HepG2 (cell line): ENCODE results near the gene RHOBTB3. TPM values are rescaled to one million over a fixed set of nuclear protein-coding genes. Genes with fewer than 3 reads are reported as not detected.

Experiments used
- ATAC-seq: fragments of 200-7000 bp; cut with Tn5 transposase; 3 replicates; pipeline ENCODE4 v1.9.1; 2020; ENCODE audit warnings: mild to moderate bottlenecking, moderate library complexity
- BruUV-seq: library from RNA; stranded (reverse); fragments of 400-500 nt; replicated peaks from 2 replicates; lab custom pipeline; 2021; lab: Mats Ljungman, UMichigan
- CTCF ChIA-PET: fragments of 300-600 bp; formaldehyde crosslinking; extraction: SDS; loops from one replicate; lab custom pipeline; 2021; ENCODE audit warnings: low total read pairs, inconsistent platforms, low intra/inter-chr PET ratio; lab: Yijun Ruan, JAX
- POLR2A ChIA-PET: fragments of 350-600 bp; sonication (Branson Sonifier 250); formaldehyde crosslinking; loops from one replicate; lab custom pipeline; 2020; ENCODE audit warnings: antibody characterized with exemption, inconsistent platforms; lab: Yijun Ruan, JAX
- DNase-seq: peaks from one replicate; pipeline ENCODE4 v3.0.0-alpha.2; 2015; ENCODE audit warnings: low spot score
- FAIRE-seq: peaks from 3 replicates; lab custom pipeline; 2011; peaks lifted over from hg19 to GRCh38; lab: Jason Lieb, UNC
- H2AFZ ChIP-seq: one replicate; pipeline ENCODE4 v1.6.1; 2011; ENCODE audit warnings: low read length, inconsistent platforms
- H3K27ac ChIP-seq: fragments of 300-600 bp; 3 replicates; pipeline ENCODE4 v1.8.0; 2011; ENCODE audit warnings: mixed run types, mild to moderate bottlenecking, mixed read lengths, low read length, inconsistent platforms; ENCODE audit not compliant: insufficient read depth; ENCODE audit errors: extremely low read length
- H3K27me3 ChIP-seq, 2 experiments: fragments of 200-600 bp in 1 of 2; 2 replicates in 1 of 2; 3 replicates in 1 of 2; pipeline versions ENCODE4 v1.6.0 to v1.8.0; 2011; ENCODE audit warnings: low read length in 2 of 2, mild to moderate bottlenecking in 2 of 2, moderate library complexity in 2 of 2, inconsistent platforms in 1 of 2; ENCODE audit not compliant: insufficient read depth in 2 of 2, control insufficient read depth in 1 of 2
- H3K36me3 ChIP-seq, 2 experiments: fragments of 200-600 bp in 1 of 2; replicated peaks in 1 of 2; 2 replicates in 1 of 2; 3 replicates in 1 of 2; pipeline versions ENCODE4 v1.5.1 to v1.8.0; 2011; ENCODE audit warnings: low read length in 2 of 2, inconsistent platforms in 1 of 2; ENCODE audit not compliant: insufficient read depth in 2 of 2, control insufficient read depth in 1 of 2
- H3K4me1 ChIP-seq: 2 replicates; pipeline ENCODE4 v1.5.1; 2012; ENCODE audit warnings: low read length, inconsistent platforms; ENCODE audit not compliant: insufficient read depth
- H3K4me2 ChIP-seq: 2 replicates; pipeline ENCODE4 v1.6.0; 2011; ENCODE audit warnings: low read depth, low read length, inconsistent platforms
- H3K4me3 ChIP-seq, 3 experiments: fragments of 200-600 bp in 1 of 3; sonication (generic), shearing (Covaris generic) in 1 of 3; replicated peaks in 1 of 3; 2 replicates each; pipeline ENCODE4 v1.5.1; 2011 to 2016; ENCODE audit warnings: low read length in 3 of 3, inconsistent platforms in 2 of 3, low read depth in 2 of 3, mild to moderate bottlenecking in 2 of 3, control low read depth in 1 of 3, mixed read lengths in 1 of 3; ENCODE audit not compliant: insufficient read depth in 1 of 3
- H3K79me2 ChIP-seq: one replicate; pipeline ENCODE4 v1.6.1; 2011; ENCODE audit warnings: low read length, inconsistent platforms; ENCODE audit not compliant: insufficient read depth
- H3K9ac ChIP-seq: 2 replicates; pipeline ENCODE4 v1.6.0; 2011; ENCODE audit warnings: mild to moderate bottlenecking, low read depth, low read length, inconsistent platforms; ENCODE audit not compliant: insufficient read depth
- H3K9me3 ChIP-seq: 2 replicates; pipeline ENCODE4 v1.5.1; 2012; ENCODE audit warnings: mild to moderate bottlenecking, low read length
- H4K20me1 ChIP-seq: 2 replicates; pipeline ENCODE4 v1.6.0; 2011; ENCODE audit warnings: inconsistent platforms, mild to moderate bottlenecking, low read length, moderate library complexity; ENCODE audit not compliant: insufficient read depth
- CCDC6 ChIP-seq: sonication (generic); formaldehyde crosslinking; IDR thresholded peaks from 2 replicates; pipeline ENCODE4 v1.8.1; 2022; ENCODE audit warnings: mild to moderate bottlenecking, missing genetic modification reagents, moderate library complexity
- CREM ChIP-seq, 2 experiments: sonication (generic) in 1 of 2; formaldehyde crosslinking in 1 of 2; IDR thresholded peaks; 2 replicates each; pipeline versions ENCODE4 v1.4.0 to v1.6.1; 2016 to 2020; ENCODE audit warnings: antibody characterized with exemption in 1 of 2, mild to moderate bottlenecking in 1 of 2, missing genetic modification reagents in 1 of 2
- FOXA1 ChIP-seq, 2 experiments: fragments of 450-650 bp in 1 of 2; sonication (generic) in 1 of 2; formaldehyde crosslinking in 1 of 2; IDR thresholded peaks; 2 replicates each; pipeline versions ENCODE4 v1.4.0 to v1.6.1; 2016 to 2020; ENCODE audit warnings: missing genetic modification reagents in 1 of 2
- PAX8 ChIP-seq: sonication (generic); formaldehyde crosslinking; IDR thresholded peaks from 2 replicates; pipeline ENCODE4 v1.8.0; 2022; ENCODE audit warnings: mild to moderate bottlenecking, missing genetic modification reagents, borderline replicate concordance
- SMC3 ChIP-seq: IDR thresholded peaks from 2 replicates; pipeline ENCODE4 v1.6.1; 2011; ENCODE audit warnings: low read length, improper control_type of control experiment
- STAT6 ChIP-seq: sonication (generic); formaldehyde crosslinking; IDR thresholded peaks from 2 replicates; pipeline ENCODE4 v1.4.0; 2020; ENCODE audit warnings: missing genetic modification reagents, mild to moderate bottlenecking, borderline replicate concordance
- ZNF883 ChIP-seq: sonication (generic); formaldehyde crosslinking; IDR thresholded peaks from 2 replicates; pipeline ENCODE4 v1.5.1; 2020; ENCODE audit warnings: mild to moderate bottlenecking, missing genetic modification reagents; ENCODE audit errors: not compliant biosample characterization
- WGBS: methylation state at CpG from one replicate; pipeline ENCODE4 v1.1.6; 2017; ENCODE audit warnings: low lambda C conversion rate; 5-methylcytosine and 5-hydroxymethylcytosine counted together
- in situ Hi-C: cut with HindIII; loops from 2 replicates; pipeline ENCODE4 v1.10.0; 2017; ENCODE audit warnings: low pct_unique_long_range_greater_than_20kb; ENCODE audit not compliant: extremely low pct_ligation_motif_present
- intact Hi-C: fragments of 100-400 bp; cut with micrococcal nuclease; formaldehyde crosslinking; loops from one replicate; pipeline ENCODE4 v1.10.0; 2022; ENCODE audit not compliant: unreplicated experiment
- polyA plus RNA-seq, 8 experiments: library from polyadenylated mRNA; depleted of rRNA in 3 of 8; stranded (reverse) in 7 of 8; unstranded in 1 of 8; fragments of >200 nt; fragmentation: Illumina TruSeq in 4 of 8; extraction: Trizol in 4 of 8; gene quantifications; 2 replicates each; pipeline versions ENCODE4 v1.2.1 to v1.2.3, GENCODE V29; 2011 to 2016; ENCODE audit warnings: low read depth in 4 of 8, missing spikeins in 1 of 8, mixed read lengths in 1 of 8; ENCODE audit not compliant: insufficient read depth in 1 of 8
- total RNA-seq, 5 experiments: library from RNA; depleted of rRNA; stranded (reverse); fragments of >200 nt; fragmentation: Illumina TruSeq; extraction: Trizol; gene quantifications; 2 replicates each; pipeline ENCODE4 v1.2.3, GENCODE V29; 2016; ENCODE audit warnings: low read depth in 1 of 5
- TF ChIP-seq, protein P1 (sequence below): sonication (generic); formaldehyde crosslinking; IDR thresholded peaks from 2 replicates; pipeline ENCODE4 v1.4.0; 2020; ENCODE audit warnings: missing genetic modification reagents
- TF ChIP-seq, protein P2 (sequence below): sonication (generic); formaldehyde crosslinking; IDR thresholded peaks from 2 replicates; pipeline ENCODE4 v1.5.1; 2020; ENCODE audit warnings: missing genetic modification reagents, mild to moderate bottlenecking, borderline replicate concordance
- TF ChIP-seq, protein P3 (sequence below): sonication (generic); formaldehyde crosslinking; IDR thresholded peaks from 2 replicates; pipeline ENCODE4 v1.8.1; 2023; ENCODE audit warnings: mild to moderate bottlenecking, inconsistent platforms, moderate library complexity, missing genetic modification reagents, borderline replicate concordance

RHOBTB3 gene
- total and polyA plus RNA-seq, 2 of the 13 experiments (the other 11 are each of a cell fraction or from before 2014, with no cell fraction given): 31.6 to 35.4 TPM

DNA sequence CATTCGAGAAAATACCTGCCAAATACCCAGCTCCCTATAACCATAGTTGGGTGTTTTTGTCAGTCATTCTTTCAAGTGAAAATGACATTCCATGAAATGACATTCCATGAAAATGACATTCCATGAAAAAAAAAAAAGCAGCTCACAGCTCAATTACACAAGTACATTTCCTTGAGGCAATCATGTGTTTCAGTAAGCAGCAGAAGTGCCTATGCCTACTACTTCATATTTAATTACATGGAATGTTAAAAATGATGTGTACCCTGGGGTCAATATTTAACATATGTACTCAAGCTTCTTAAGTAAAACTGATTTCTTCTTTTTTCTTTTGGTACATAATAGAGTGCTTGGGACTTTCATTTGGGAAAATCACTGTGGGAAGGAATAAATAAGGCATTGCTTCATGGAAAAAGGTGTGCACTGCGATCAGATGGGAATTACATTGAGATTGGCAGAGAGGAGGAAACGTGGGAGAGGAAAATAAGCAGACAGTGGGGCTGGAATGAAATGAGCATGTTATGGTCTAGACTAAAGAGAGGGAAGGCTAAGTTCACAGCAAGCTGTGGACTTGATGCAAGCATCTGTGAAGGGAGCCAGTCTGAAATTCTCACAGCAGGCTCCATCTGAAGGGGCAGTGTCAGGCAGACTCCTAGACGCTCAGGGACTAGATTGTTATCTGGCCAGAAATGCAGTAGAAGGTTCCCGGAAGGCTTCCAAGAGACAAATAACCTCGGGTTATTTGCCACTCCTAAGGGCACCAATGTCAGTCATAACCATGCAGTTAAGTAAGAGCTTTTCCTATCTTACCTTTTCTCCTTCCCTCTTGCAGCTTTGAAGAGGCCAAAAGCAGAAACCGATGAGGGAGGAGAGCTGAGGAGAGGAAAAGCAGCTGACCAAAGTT, 33.1 kb upstream of the RHOBTB3 start:
- Histone ChIP-seq H3K4me2 (no peak overlapping the region), H3K27ac (no peak overlapping the region), H3K27me3 (peaks cover 0 to 5% of the 10 kb centered on the region in 2 experiments; a peak in 1 of 5 replicates), H3K9ac (no peak overlapping the region), H3K79me2 (no peaks in the 10 kb centered on the region), H3K36me3 (no peaks in the 10 kb centered on the region), H2AFZ (no peak overlapping the region), H3K4me3 (no peak overlapping the region), H3K9me3 (no peaks in the 10 kb centered on the region), H3K4me1 (peaks cover 8% of the 10 kb centered on the region; the same call in 1 of the 2 replicates), H4K20me1 (no peaks in the 10 kb centered on the region)
- FAIRE-seq: no peak
- in situ Hi-C loops (no loop called here), intact Hi-C loops (no loop called here)
- 23% methylated on average over 6 of the region's 7 CpGs for WGBS
- no peak for ATAC-seq
- CTCF ChIA-PET: no interaction called here
- DNase-seq: no peak
- POLR2A ChIA-PET: no interaction called here
- TF ChIP-seq CCDC6 (CRISPR knock-in tag): no peak
- TF ChIP-seq, protein P1, sequence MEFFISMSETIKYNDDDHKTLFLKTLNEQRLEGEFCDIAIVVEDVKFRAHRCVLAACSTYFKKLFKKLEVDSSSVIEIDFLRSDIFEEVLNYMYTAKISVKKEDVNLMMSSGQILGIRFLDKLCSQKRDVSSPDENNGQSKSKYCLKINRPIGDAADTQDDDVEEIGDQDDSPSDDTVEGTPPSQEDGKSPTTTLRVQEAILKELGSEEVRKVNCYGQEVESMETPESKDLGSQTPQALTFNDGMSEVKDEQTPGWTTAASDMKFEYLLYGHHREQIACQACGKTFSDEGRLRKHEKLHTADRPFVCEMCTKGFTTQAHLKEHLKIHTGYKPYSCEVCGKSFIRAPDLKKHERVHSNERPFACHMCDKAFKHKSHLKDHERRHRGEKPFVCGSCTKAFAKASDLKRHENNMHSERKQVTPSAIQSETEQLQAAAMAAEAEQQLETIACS: no peak
- TF ChIP-seq, protein P2, sequence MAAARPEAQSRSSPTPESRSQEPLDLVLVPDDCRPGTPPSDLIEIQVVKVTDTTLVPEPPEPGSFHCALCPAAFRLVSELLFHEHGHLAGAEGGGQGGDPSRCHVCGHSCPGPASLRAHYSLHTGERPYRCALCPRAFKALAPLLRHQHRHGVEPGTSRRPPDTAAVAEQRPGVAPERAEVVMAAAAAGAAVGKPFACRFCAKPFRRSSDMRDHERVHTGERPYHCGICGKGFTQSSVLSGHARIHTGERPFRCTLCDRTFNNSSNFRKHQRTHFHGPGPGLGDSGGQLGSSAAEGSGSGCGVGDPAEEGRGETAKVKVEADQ (CRISPR knock-in tag): no peak
- no peak for TF ChIP-seq FOXA1 (IDR thresholded peaks at IDR 0.05)
- TF ChIP-seq FOXA1 (CRISPR knock-in tag; IDR thresholded peaks at IDR 0.05): no peak
- TF ChIP-seq STAT6 (CRISPR knock-in tag): no peak
- no peak for TF ChIP-seq ZNF883 (CRISPR knock-in tag)
- TF ChIP-seq CREM (IDR thresholded peaks at IDR 0.05): no peak
- TF ChIP-seq CREM (CRISPR knock-in tag; IDR thresholded peaks at IDR 0.05): no peak
- TF ChIP-seq, protein P3, sequence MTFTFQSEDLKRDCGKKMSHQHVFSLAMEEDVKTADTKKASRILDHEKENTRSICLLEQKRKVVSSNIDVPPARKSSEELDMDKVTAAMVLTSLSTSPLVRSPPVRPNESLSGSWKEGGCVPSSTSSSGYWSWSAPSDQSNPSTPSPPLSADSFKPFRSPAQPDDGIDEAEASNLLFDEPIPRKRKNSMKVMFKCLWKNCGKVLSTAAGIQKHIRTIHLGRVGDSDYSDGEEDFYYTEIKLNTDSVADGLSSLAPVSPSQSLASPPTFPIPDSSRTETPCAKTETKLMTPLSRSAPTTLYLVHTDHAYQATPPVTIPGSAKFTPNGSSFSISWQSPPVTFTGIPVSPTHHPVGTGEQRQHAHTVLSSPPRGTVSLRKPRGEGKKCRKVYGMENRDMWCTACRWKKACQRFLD (CRISPR knock-in tag): no peak
- no peak for TF ChIP-seq PAX8 (CRISPR knock-in tag)
- TF ChIP-seq SMC3: no peak
- BruUV-seq: no TSS peak
